22Rv1 (cell line): Measurements from ENCODE around the gene LAMB4.

Source experiments
- H3K27ac ChIP-seq: fragments of 450-650 bp; 2 replicates; pipeline ENCODE4 v1.5.1; 2017
- CTCF ChIP-seq: fragments of 450-650 bp; IDR thresholded peaks from 2 replicates; pipeline ENCODE4 v1.5.1; 2017; ENCODE audit warnings: mild to moderate bottlenecking
- ZFX ChIP-seq: fragments of 450-650 bp; IDR thresholded peaks from 2 replicates; pipeline ENCODE4 v1.6.1; 2017; ENCODE audit warnings: antibody characterized with exemption, borderline replicate concordance

The LAMB4 gene

GRCh38 chr7:107978815-107979408 lies 151.2 kb downstream of the LAMB4 start:
- H3K27ac ChIP-seq: no peak overlapping the region
- TF ChIP-seq ZFX (no peak), CTCF (no peak)

- no peak for TF ChIP-seq CTCF
- no peak for TF ChIP-seq ZFX
- H3K27ac ChIP-seq: no peak overlapping the region
Measured at GRCh38 chr7:107977048-107977447, 153.1 kb downstream of the LAMB4 start.

GRCh38 chr7:107976620-107977019 lies 153.5 kb downstream of the LAMB4 start:
- no peak overlapping the region for H3K27ac ChIP-seq
- TF ChIP-seq CTCF (no peak), ZFX (no peak)

GRCh38 chr7:107975394-107976013 lies 154.7 kb downstream of the LAMB4 start:
- no peak for TF ChIP-seq CTCF
- no peak for TF ChIP-seq ZFX
- H3K27ac ChIP-seq: no peak overlapping the region

GRCh38 chr7:107973861-107974260 lies 156.3 kb downstream of the LAMB4 start:
- TF ChIP-seq CTCF (no peak), ZFX (no peak)

More at GRCh38 chr7:107973861-107974260, 156.3 kb downstream of the LAMB4 start:
- no peak overlapping the region for H3K27ac ChIP-seq
